DND-41 (cell line): ENCODE measurements around the gene CROT.

ENCODE experiments used
- CTCF ChIP-seq: IDR thresholded peaks from 2 replicates; pipeline ENCODE4 v1.5.1; 2012; ENCODE audit warnings: borderline replicate concordance, low read length, moderate library complexity, mild to moderate bottlenecking; ENCODE audit not compliant: poor library complexity, severe bottlenecking; ENCODE audit errors: extremely low read depth
- EZH2 ChIP-seq: IDR thresholded peaks from 3 replicates; pipeline ENCODE4 v1.6.1; 2012; ENCODE audit warnings: borderline replicate concordance, low read depth, mild to moderate bottlenecking, moderate library complexity, low read length, inconsistent platforms; ENCODE audit not compliant: severe bottlenecking

- TF ChIP-seq CTCF (no peak), EZH2 (no peak)
Observed at GRCh38 chr7:87411186-87411585, 65.7 kb downstream of the CROT start.
